ENCODE measurements around the gene SIGLEC15. TPM values are rescaled to one million over a fixed set of nuclear protein-coding genes. Genes with fewer than 3 reads are reported as not detected.

The SIGLEC15 gene
- total RNA-seq, 1 donor from 2014 or later = 0.26 TPM

DNA sequence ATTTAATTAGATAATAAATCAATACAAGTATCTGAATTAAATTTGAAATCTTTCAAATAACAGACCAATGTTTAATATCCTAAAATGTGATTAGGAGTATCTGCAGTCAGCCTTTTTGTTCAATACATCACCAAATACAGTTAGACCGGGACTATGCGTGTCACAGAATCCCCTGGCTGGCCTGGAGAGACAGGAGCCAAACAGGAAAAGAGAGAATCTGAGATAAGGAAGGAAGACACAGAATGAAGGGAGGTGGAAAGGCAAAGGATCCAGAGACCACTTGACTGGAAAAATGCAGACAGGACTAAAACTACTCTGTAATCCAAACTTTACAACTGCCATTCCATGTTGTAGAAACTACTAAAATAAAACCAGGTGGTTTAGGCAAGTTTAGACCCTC, 66.3 kb downstream of the SIGLEC15 start:
- Histone ChIP-seq H3K36me3 (ENCODE audit: control insufficient read depth, insufficient read depth, low read length) (peaks cover 5% of the 10 kb centered on the region), H3K27me3 (ENCODE audit: control insufficient read depth, insufficient read depth, low read length) (no peaks in the 10 kb centered on the region), H3K4me3 (ENCODE audit: low read depth, low read length) (no peak overlapping the region)
- no peak for DNase-seq (ENCODE audit: low read depth)
- FAIRE-seq = no peak
- no peak for TF ChIP-seq CTCF (IDR thresholded peaks at IDR 0.05; ENCODE audit: insufficient read depth, low read length, severe bottlenecking)

Other genes with a start within 250 kb of the SIGLEC15 start
- gene SLC14A2, start 210.2 kb upstream of the SIGLEC15 start, total RNA-seq = not detected in 2 replicates
- not detected in 2 replicates for gene SLC14A1, start 101.5 kb upstream of the SIGLEC15 start, total RNA-seq
- gene EPG5, start 141.7 kb downstream of the SIGLEC15 start, total RNA-seq = 10.5 and 15.6 TPM in 2 replicates
- gene PSTPIP2, start 246.6 kb downstream of the SIGLEC15 start, total RNA-seq = 6.0 and 6.6 TPM in 2 replicates

Measured in bronchial epithelial cell (primary cell).